HuH-7 (cell line): ENCODE measurements around the gene IL16.

Experiments used
- DNase-seq: peaks from one replicate; pipeline ENCODE4 v3.0.0; 2011; ENCODE audit warnings: low spot score

The IL16 gene

GRCh38 chr15:81257435-81257834, 60.8 kb downstream of the IL16 start:
- DNase-seq = no peak

GRCh38 chr15:81258455-81258854, 61.8 kb downstream of the IL16 start:
- no peak for DNase-seq

- no peak for DNase-seq
These were observed 63.1 kb downstream of the IL16 start for GRCh38 chr15:81259760-81260298.

- no peak for DNase-seq
These were observed 64.6 kb downstream of the IL16 start for GRCh38 chr15:81261172-81261811.

GRCh38 chr15:81263477-81263876, 66.8 kb downstream of the IL16 start:
- DNase-seq = no peak

- DNase-seq = no peak
These were observed 67.6 kb downstream of the IL16 start for GRCh38 chr15:81264072-81264857.

- DNase-seq = no peak
These were observed 68.7 kb downstream of the IL16 start for GRCh38 chr15:81265256-81265943.

- DNase-seq = peak; percentile 85
These were observed 69.5 kb downstream of the IL16 start for GRCh38 chr15:81265944-81266775.

GRCh38 chr15:81268340-81268739, 71.7 kb downstream of the IL16 start:
- DNase-seq = no peak

- DNase-seq = no peak
These were observed 72.4 kb downstream of the IL16 start for GRCh38 chr15:81268881-81269601.

- DNase-seq = no peak
These were observed 73.5 kb downstream of the IL16 start for GRCh38 chr15:81270188-81270587.

GRCh38 chr15:81270781-81271491, 74.3 kb downstream of the IL16 start:
- no peak for DNase-seq

- DNase-seq = no peak
These were observed 75.3 kb downstream of the IL16 start for GRCh38 chr15:81271761-81272644.

- no peak for DNase-seq
These were observed 76.5 kb downstream of the IL16 start for GRCh38 chr15:81273200-81273599.

GRCh38 chr15:81273855-81274254, 77.2 kb downstream of the IL16 start:
- no peak for DNase-seq

- no peak for DNase-seq
These were observed 77.6 kb downstream of the IL16 start for GRCh38 chr15:81274255-81274654.

- DNase-seq = peak; percentile 80
These were observed 78.4 kb downstream of the IL16 start for GRCh38 chr15:81274931-81275707.

- DNase-seq = no peak
These were observed 79.2 kb downstream of the IL16 start for GRCh38 chr15:81275711-81276392.
